GM21619 (cell line): Measurements from ENCODE around the gene ABCA7.
"Not testable (repeated sequence)": the region's sequence is repeated elsewhere in the genome, so short reads cannot be mapped to it uniquely, and the experiment has no call there.

Experiments
- ATAC-seq: cut with Tn5 transposase; IDR thresholded peaks from one replicate; pipeline ENCODE4 v1.9.1; 2021; ENCODE audit not compliant: unreplicated experiment

Gene ABCA7

DNA sequence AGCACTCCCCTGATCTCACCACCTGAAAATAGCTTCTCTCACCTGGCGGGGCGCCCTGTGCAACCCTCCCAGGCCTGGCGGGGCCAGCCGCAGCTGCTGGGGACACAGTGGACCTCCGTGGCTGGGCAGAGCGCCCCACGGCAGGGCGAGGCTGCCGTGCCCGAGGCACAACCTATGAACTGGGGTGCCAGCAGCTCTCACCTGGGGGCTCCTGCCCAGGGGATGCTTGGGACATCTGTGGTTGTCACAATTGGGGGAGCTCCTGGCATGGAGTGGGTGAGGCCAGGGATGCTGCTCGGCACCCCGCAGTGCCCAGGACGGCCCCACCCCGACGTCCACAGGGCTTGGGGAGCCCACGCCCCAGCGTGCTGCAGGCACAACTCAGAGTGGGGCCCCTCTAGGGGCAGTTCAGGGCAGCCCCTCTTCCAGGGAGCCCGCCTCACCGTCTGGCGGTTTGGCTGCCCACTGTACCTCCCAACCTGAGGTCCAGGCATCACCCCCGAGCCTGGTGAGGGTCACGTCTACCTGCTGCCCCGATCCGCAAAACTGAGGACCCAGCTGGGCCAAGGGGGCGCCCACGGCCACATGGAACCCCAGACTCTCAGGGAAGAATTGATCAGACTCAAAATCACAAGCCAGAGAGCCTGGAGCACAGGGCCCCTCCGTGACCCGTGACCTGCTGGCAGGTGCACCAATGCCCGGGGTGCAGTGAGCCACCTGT lies 24.7 kb upstream of the ABCA7 start:
- no peak for ATAC-seq

DNA sequence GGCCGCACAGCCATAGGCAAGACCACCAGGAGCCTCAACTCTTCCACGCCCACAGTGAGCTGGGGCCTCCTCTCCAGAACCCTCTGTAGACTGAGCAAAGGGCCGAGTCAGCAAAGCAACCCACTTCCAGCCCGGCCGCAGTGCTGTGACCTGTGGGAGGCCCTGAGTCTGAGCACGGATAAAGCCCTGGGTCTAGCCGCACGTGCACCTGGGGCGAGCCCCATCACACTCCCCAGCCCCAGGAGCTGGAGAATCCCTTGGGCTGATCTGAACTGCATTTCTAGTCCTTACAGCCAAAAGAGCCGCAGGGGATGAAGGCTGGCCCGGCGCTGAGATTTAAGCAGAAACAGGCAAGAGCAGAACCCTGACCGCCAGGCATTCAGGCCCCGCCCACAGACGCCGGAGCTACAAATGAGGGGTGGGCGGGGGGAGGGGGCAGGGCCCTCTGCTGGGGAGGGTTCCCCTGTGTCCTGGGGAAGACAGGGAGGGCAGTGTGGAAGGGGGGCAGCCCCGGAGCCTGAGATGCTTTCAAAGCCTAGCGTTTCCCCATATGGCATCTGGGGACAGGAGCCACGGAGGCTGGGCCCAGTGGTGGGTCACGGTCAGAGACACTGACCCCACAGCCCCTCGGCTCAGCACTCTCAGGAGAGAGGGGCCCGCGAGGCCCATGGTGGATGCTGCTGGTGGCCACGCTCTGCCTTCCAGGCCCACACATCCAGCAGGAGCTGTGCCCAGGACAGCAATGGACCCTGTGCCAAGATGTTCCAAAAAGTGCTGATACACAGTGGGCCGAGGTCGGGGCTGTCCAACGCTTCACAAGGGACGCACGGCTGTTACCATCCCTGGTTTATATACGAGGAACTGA lies 23.9 kb upstream of the ABCA7 start:
- no peak for ATAC-seq

DNA sequence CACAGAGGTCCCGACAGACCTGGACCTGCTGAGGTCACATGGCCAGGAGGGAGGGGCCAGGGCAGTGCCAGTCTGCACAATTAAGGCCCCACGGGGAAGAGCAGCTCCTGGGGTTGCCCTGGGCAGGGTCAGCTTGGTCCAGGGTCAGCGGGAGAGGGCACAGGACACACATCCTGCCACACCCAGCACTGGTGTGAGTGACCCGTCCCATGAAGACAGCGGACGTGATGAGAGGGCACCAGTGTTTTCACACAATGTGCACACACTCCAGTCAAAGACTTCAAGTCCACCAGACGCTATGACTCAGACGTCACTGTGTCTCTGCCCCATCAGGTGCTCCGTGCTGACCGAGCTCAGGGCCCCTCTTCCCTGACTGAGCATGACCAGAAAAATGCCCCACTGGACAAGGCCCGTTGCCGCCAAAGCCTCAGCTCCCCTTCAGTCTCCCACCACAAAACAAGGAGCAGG lies 23.2 kb upstream of the ABCA7 start:
- no peak for ATAC-seq

DNA sequence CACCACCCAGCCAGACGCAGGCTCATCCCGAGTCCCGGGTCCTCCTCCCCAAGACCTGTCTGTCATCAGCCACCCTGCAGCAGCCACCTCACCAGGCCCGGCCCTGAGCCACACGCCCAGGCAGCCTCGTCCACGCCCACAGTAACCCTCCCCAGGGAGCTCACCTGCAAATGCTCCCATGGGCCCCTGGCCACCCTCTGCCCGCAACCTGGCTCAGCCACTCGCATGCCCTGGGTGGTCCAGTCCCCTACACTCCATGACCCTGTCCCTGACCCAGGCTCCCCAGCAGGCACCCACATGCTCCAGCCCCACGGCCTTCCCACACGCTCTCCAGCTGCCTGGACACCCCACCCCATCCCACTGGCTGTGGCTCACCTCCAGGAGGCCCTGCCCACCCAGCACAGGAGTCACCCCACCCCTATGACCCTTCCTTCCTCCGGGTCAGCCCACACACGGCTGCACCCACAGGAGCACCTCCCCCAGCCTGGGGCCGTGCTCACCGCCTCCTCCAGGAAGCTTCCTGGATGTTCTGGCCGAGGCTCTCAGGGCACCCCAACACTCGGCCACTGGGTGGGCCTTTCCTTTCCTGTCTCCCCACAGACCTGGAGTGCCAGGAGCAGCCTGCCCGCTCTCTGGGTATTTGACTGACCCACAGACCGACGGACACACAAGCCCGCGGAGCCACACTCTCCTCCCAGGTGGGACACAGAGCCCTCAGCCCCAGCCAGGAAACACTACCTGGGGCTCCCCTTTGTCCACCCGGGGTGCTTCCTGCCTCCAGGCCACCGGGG lies 22.6 kb upstream of the ABCA7 start:
- no peak for ATAC-seq

DNA sequence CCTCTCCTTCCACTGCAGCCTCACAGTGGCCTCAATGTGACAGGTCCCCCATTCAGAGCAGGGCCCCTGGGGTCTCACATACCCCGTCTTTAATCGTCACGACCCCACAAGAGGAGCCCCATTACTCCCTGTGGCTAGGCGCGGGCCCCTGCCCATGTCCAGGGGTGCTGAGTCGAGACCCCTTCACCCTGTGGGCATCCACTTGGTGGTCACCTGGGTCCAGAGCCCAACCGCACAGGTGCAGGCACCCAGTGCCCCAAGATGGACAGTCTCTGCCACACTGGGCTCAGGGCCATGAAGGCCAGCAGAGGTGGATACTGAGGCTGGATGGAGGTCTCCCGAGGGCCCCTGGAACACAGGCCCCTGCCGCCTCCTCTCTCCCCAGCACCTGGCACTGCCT lies 22.0 kb upstream of the ABCA7 start:
- no peak for ATAC-seq

DNA sequence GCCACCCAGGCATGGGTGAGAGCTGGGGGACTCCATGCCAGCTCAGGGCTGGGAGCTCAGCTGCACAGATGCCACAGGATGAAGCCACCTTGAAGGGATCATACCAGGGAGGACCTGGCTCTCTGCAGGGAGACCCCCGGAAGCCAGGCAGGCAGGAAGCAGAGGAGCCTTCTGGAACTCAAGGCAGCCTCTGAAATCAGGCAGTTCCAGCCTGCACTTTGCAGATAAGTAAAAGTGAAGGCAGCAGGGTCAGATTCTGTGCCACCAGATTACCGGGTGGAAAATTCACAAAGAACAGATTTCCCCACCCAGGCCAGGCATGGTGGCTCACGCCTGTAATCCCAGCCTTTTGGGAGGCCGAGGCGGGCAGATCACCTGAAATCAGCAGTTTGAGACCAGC lies 21.5 kb upstream of the ABCA7 start:
- no peak for ATAC-seq

DNA sequence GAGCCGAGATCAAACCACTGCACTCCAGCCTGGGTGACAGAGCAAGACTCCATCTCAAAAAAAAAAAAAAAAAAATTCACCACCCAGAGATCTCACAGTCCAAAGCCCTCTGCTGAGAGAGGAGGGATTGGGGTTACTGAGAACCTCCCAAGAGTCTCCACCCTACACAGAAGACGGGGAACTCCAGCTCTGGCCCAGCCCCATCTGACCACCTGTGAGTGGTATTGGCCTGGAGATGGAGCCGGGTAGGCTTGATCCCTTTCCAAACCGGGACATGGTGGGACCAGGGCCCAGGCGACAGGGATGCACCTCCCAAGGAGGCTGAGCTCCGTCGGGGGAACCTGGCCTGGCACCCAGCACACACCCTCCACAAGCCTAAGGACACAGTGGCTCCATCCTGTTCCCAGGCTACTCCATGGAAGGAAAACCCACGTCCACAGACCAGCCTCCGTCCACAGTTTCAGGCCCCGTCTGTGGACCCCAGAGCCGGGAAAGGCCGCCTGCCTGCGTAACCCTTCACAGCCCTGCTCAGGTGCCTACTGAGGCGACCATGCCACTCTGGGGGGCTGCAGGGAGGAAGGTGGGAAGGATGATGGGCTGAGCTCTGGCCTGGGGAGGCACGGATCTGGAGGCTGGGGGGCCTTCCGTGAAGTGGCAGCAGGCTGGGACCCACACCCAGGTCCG lies 20.8 kb upstream of the ABCA7 start:
- ATAC-seq, result no peak

DNA sequence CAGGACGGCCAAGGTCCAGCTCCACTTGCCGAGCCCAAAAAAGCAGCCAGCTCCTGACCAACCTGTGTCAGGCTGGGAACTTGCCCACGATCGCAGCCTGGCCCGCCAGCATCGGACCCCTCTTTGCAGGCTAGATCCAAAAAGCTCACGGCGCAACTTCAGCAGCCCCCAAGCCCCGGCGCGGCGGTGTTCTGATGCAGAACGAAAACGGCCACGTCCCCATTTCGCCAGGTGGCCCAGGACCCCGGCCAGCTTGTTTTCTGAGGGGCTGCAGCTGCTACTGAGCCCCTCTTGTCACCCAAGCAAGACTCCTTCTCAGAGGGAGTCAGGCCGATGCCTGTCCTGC lies 20.3 kb upstream of the ABCA7 start:
- ATAC-seq, result no peak

DNA sequence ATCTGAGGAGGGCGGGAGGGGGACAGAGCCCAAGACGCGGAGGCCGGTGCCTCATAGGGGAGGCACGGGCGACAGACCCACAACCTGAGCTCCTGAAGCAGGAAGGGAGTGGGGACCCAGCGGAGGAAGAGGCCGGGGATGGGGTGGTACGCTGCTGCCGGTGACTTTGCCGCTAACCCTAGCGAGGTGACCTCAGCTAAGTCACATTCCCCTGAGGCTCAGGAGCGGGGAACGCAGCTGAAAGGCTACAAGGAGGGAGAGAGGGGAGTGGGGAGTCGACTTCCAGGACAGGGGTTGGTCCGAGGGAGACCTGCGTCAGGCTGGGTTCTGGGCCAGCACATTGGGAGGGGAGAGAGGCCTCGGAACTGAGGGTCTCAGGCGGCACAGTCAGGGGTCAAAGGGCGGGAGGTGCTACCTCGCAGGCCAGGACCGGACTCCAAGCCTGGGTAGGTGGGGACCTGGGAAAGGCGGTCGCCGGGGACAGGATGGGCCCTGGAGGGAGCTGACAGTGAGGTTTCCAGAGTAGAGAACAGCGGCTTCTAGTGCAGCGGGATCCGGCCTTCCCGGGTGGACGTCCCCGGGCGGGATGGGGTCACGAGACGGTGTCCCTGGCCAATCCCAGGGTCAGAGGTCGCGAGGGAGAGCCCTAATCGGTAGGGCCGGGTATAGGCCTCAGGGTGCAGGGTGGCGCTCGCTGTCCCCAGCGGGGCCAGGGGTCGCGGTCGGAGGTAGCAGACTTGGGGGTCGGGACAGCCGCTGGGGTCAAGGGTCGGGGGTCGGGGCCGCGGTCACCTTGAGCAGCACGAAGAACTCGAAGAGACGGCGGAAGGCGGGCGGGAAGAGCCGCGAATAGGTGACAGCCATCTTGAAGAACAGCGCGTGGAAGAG lies 19.7 kb upstream of the ABCA7 start:
- ATAC-seq, result no peak

DNA sequence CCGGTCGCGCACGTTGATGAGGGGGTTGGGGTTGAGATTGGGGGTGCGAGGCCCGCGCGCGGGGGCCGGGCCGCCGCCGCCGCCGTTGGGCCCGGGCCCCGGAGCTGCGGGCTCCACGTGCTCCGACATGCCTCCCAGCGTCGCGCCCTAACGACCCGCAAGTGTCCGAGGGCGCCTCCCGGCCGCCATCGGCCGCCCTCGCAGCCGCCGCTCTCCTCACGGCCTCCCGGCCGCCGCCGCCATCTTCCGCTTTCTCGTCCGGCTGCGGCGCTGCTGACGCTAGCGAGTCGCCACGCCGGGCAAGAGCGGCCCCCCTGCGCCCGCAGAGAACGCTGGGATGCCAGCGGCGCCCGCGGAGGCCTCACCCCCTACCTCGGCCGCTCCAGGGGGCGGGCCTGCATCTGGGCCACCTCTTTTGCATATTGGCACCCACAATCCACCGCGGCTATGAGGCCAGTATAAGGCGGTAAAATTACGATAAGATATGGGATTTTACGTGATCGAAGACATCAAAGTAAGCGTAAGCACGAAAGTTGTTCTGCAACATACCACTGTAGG lies 19.0 kb upstream of the ABCA7 start, which contains the start of gene TMEM259:
Gene TMEM259 (minus strand): TSS at position 256 of the 558 bp plus-strand sequence. CDS start 127 bp downstream, at position 129.
- ATAC-seq, result peak; percentile 58

DNA sequence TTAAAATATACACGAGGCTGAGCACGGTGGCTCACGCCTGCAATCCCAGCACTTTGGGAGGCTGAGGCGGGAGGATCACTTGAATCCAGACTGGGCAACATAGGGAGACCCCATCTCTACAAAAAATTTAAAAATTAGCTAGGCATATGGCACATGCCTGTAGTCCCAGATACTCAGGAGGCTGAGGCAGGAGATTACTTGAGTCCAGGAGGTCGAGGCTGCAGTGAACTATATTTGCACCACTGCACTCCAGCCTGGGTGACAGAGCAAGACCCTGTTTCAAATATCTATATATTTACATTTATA lies 16.1 kb upstream of the ABCA7 start:
- ATAC-seq, result not testable (repeated sequence)

DNA sequence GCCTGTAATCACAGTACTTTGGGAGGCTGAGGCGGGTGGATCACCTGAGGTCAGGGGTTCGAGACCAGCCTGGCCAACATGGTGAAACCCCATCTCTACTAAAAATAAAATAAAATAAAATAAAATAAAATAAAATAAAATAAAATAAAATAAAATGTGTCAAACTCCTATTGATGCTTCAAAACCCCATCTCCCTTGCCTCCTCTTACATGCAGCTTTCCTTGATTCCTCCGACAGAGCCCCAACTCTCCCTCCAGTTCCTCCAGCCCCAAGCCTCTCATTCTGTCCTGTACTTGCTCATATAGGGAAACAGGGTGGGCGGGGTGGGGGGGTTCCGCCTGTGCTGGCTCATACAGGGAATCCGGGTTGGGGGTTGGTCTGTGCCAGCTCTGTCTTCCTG lies 14.8 kb upstream of the ABCA7 start:
- ATAC-seq, result not testable (repeated sequence)

DNA sequence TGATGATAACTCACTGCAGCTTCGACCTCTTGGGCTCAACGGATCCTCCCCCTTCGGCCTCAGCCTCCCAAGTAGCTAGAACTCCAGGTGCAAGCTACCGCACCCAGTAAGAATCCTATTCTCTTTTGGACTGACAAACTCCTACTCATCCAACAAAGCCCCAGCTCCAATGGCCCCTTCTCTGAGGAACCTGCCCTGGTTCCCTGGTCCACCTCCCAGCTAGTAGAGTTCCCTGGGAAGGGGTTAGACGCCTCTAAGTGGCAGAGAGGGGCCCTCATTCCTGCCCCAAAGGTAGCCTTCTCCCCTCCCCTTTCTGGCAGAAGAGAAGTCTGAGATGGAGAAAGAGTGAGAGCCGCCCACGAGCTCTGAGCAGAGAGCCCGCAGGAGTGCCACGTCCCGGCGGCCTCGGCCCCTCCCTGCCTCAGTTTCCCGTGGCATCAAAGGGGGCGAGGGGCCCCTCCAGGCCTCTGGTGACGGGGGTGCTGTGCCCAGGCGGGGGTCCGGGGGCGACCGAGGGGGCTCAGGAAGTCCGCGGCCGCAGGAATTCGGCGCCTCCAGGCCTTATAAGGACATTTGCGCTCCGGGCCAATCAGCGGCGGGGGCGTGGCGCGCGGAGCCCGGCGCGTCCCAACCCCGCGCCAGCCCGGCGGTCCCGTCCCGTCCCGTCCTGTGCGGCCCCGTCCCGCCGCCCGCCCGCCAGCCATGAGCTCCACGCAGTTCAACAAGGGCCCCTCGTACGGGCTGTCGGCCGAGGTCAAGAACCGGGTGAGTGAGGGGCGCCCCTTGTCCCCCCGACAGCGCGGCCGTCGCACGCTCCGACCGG lies 13.7 kb upstream of the ABCA7 start, which contains the start of gene CNN2:
Gene CNN2 (plus strand): TSS at position 649 of the 823 bp plus-strand sequence. CDS start 54 bp downstream, at position 703.
- ATAC-seq, result peak; percentile 41

DNA sequence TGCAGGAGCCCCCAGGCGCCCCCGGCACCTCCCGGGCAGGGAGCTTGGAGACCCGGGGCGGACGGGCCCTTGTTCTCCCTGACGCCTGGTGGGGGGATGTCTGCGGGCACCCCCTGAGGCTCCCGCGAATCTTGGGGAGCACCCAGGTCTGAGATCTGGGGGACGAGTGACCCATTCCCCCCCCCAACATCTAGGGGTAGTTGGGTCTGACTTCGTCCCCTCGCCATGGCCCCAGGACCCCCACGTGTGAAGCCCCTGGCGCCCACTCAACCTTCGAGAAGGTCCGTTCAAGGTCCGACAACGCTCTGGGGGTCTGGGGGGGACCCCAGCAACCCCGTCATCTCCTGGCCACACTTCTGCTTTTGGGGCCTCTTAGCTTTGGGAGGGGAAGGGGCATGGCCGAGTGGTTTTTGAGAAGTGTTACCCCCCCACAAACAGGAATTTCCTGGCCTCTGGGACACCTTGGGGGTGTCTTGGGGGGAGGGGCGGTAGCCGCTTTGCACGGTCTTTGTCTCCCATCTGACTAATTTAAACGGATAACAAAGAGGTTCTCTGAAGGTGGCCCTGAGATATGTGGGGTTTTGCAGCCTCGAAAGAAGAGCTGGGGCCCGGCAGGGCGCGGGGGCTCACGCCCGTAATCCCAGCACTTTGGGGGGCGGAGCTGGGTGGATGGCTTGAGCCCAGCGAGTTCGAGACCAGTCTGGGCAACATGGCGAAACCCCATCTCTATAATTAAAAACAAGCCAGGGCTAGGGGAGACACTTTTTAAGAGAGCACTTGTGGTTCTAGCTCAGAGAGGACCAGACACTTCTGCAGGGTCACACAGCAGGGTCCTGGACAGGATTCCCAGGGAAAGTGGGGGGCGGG lies 12.9 kb upstream of the ABCA7 start:
- no peak for ATAC-seq

DNA sequence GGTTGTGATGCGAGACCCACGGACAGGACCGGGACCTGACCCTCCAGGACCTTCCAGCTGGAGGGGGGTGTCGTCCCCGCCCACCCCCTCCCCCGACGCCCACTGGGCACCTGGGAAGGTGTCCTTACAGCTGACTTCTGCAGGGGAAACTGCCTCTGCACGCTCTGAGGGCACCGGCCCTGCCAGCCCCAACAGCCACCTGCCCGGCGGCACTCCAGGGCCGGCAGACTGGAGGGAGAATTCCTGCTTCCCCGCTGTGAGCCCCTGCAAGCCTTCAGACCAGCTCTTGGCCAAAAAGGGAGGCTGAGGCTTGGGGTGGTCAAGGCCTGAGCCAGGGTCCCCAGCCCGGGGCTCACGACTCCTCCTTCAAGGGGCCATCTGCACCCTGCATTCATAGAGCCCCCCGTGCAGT lies 12.3 kb upstream of the ABCA7 start:
- no peak for ATAC-seq

DNA sequence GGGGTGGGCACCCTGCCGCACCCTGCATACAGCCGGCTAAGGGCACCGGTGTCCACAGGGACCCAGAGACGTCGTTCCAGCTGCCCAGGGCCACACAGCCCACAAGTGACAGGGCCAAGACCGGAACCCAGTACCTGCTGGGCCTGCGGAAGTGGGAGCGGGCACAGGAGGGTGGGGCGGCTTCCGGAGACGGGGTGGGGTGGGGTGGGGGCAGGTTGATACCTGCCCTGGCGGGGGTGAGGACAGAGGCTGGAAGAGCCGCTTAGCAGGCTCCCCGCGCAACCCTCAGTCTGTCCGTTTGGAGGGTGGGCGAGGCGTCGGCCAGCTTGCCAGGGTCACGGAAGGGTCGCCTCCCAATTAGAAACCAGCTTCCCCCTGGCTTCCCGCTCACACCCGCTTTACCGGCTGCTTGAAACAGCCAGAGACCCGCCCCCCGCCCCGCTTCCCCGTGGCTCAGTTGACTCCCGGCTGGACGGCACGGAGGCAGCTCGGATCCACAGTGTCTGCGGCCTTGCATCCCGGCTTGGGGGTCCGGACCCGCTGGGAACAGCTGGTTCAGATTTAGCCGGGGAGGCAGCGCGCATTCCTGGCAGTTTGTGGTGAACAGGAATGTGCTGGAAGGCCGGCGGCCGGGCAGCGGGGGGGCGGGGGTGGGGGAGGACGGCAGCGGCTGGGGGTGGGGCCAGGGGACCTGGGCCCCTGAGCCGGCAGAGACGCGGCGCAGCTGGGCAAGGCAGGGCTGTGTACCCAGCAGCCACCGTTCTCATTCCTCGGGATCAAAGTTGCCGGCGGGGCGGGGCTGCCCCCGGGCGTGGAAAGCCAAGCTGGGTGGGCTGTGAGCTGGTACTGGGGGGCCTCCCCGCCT lies 11.6 kb upstream of the ABCA7 start:
- ATAC-seq, result no peak
